ENCODE results near the gene NDUFS7. TPM values are rescaled to one million over a fixed set of nuclear protein-coding genes. Genes with fewer than 3 reads are reported as not detected.

NDUFS7 gene
- 46.2 and 51.7 TPM in 2 replicates for total RNA-seq

GRCh38 chr19:1383312-1384084 lies at the start of gene NDUFS7:
Gene NDUFS7, plus strand, starts transcription at chr19:1383907. Its CDS starts 20 bp downstream, at chr19:1383927.

GRCh38 chr19:1401138-1401888 lies 17.6 kb downstream of the NDUFS7 start, which contains the start of gene GAMT:
Gene GAMT, minus strand, starts transcription at chr19:1401542. Its CDS starts 66 bp downstream, at chr19:1401476.

GRCh38 chr19:1407528-1408299 lies 24.0 kb downstream of the NDUFS7 start, which contains the start of gene DAZAP1:
Gene DAZAP1, plus strand, starts transcription at chr19:1407586. Its CDS starts 188 bp downstream, at chr19:1407774.

GRCh38 chr19:1438035-1438932 lies 54.6 kb downstream of the NDUFS7 start, which contains the start of gene RPS15:
Gene RPS15, plus strand, starts transcription at chr19:1438396. Its CDS starts 30 bp downstream, at chr19:1438426.

Other genes starting within 250 kb of the NDUFS7 start
- 74.7 and 93.6 TPM in 2 replicates for gene SBNO2, start 209.6 kb upstream of the NDUFS7 start, total RNA-seq
- gene STK11, start 178.1 kb upstream of the NDUFS7 start, total RNA-seq = 76.9 and 77.2 TPM in 2 replicates
- 2.3 and 7.7 TPM in 2 replicates for gene CBARP, start 145.9 kb upstream of the NDUFS7 start, total RNA-seq
- 24.0 and 32.8 TPM in 2 replicates for gene ATP5F1D, start 142.2 kb upstream of the NDUFS7 start, total RNA-seq
- gene MIDN, start 135.3 kb upstream of the NDUFS7 start, total RNA-seq = 22.4 and 28.5 TPM in 2 replicates
- 88.7 and 88.8 TPM in 2 replicates for gene CIRBP, start 114.6 kb upstream of the NDUFS7 start, total RNA-seq
- gene FAM174C, start 108.4 kb upstream of the NDUFS7 start, total RNA-seq = 19.2 and 33.3 TPM in 2 replicates
- not detected in 2 replicates for gene EFNA2, start 98.0 kb upstream of the NDUFS7 start, total RNA-seq
- gene GAMT, start 17.6 kb downstream of the NDUFS7 start, total RNA-seq = 26.1 and 38.8 TPM in 2 replicates
- gene DAZAP1, start 23.7 kb downstream of the NDUFS7 start, total RNA-seq = 46.5 and 63.6 TPM in 2 replicates
- gene RPS15, start 54.5 kb downstream of the NDUFS7 start, total RNA-seq = 311 and 346 TPM in 2 replicates
- gene APC2, start 66.2 kb downstream of the NDUFS7 start, total RNA-seq = 0.13 and 0.20 TPM in 2 replicates
- 26.7 and 33.0 TPM in 2 replicates for gene C19orf25, start 95.3 kb downstream of the NDUFS7 start, total RNA-seq
- gene PCSK4, start 106.4 kb downstream of the NDUFS7 start, total RNA-seq = 0.92 and 1.4 TPM in 2 replicates
- gene REEP6, start 107.3 kb downstream of the NDUFS7 start, total RNA-seq = 1.0 and 2.1 TPM in 2 replicates
- gene ADAMTSL5, start 129.1 kb downstream of the NDUFS7 start, total RNA-seq = 4.6 and 8.1 TPM in 2 replicates
- 0.13 TPM in 1 of 2 replicates, not detected in the other for gene PLK5, start 140.2 kb downstream of the NDUFS7 start, total RNA-seq
- 27.8 and 50.2 TPM in 2 replicates for gene MEX3D, start 184.4 kb downstream of the NDUFS7 start, total RNA-seq
- 94.9 and 124 TPM in 2 replicates for gene MBD3, start 209.0 kb downstream of the NDUFS7 start, total RNA-seq
- 51.2 and 62.7 TPM in 2 replicates for gene UQCR11, start 221.6 kb downstream of the NDUFS7 start, total RNA-seq

All from smooth muscle cell of the pulmonary artery (primary cell).